NT2/D1 (cell line): ENCODE measurements around the gene MEIS1.
"Not testable (repeated sequence)": the region's sequence is repeated elsewhere in the genome, so short reads cannot be mapped to it uniquely, and the experiment has no call there.

Experiments used
- SUZ12 ChIP-seq: IDR thresholded peaks from 2 replicates; pipeline ENCODE4 v1.6.1; 2011; ENCODE audit not compliant: insufficient read length, insufficient read depth; ENCODE audit errors: extremely low read depth
- YY1 ChIP-seq: IDR thresholded peaks from 2 replicates; pipeline ENCODE4 v1.6.1; 2011; ENCODE audit not compliant: insufficient read length, insufficient read depth

- not testable (repeated sequence) for TF ChIP-seq SUZ12, YY1
These were observed 50.3 kb downstream of the MEIS1 start for GRCh38 chr2:66485252-66485651.
